ENCODE measurements around the gene MTOR. TPM values are rescaled to one million over a fixed set of nuclear protein-coding genes. Genes with fewer than 3 reads are reported as not detected.

MTOR gene
- total and polyA plus RNA-seq, 2 of the 8 experiments (the other 6 are each of a cell fraction or from before 2014, with no cell fraction given), result 44.2 to 76.8 TPM

DNA sequence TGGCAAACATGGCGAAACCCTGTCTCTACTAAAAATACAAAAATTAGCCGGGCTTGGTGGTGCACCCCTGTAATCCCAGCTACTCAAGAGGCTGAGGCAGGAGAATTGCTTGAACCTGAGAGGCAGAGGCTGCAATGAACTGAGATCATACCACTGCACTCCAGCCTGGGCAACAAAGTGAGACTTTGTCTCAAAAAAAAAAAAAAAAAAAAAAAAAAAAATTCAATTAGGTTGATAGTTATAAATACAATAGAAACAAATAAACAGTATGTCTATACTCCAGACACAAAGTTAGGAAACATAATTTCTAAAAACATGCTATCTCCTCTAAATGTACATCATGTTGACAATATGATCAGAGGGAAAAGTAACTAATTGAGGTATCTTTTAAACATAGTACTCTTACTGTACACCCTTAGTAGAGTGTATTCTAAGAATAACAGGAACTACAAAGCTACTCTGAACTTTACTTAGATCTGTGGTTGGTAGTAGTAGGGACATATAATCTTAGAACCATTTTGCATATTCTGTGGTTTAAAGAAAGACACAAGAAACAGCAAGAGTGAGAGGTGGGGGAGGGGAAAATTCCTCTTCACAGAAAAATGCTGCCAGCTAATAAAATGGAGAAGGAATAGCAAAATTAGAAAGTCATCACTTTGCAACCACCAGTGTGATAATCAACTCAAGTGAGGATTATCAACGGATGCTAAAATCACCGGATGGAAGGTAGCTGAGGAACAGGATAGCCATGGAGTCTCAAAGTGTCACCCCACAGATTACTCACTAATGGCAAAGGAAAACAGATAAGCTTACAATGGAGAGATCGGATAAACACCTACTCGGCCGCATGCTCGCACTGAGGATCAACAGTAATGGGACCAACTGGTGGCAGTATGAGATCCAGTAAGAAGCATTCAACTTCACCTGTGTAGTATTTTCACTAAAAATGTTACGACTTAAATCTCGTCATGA is 35.0 kb downstream of the MTOR start:
- Histone ChIP-seq H3K27ac (ENCODE audit: low read depth, low read length) (no peak overlapping the region), H3K4me2 (ENCODE audit: insufficient read depth in 1 of 2, low read depth in 2 of 2, low read length in 2 of 2) (no peak overlapping the region), H2BK5ac (ENCODE audit: low read depth, low read length) (no peak overlapping the region), H3K56ac (replicated peaks; ENCODE audit: insufficient read length, low read depth, low read length) (no peak overlapping the region), H3K14ac (ENCODE audit: insufficient read length) (no peak overlapping the region), H3K79me1 (ENCODE audit: low read depth, low read length) (no peaks in the 10 kb centered on the region; the same call in 1 of the 2 replicates), H3K23me2 (ENCODE audit: low read depth, low read length) (no peaks in the 10 kb centered on the region), H2AFZ (ENCODE audit: low read length) (no peak overlapping the region), H3K36me3 (ENCODE audit: control insufficient read depth in 2 of 4, insufficient read depth in 4 of 4, low read length in 3 of 4) (peaks cover 28 to 70% (median 53%) of the 10 kb centered on the region in 4 experiments), H3K27me3 (replicated peaks in 1 of 4; ENCODE audit: control insufficient read depth in 3 of 4, extremely low read depth in 1 of 4, insufficient read depth in 3 of 4, low read length in 3 of 4) (no peaks in the 10 kb centered on the region), H4K8ac (ENCODE audit: extremely low read depth, insufficient read depth, low read length) (no peak overlapping the region), H4K91ac (replicated peaks; ENCODE audit: insufficient read length, low read length) (no peak overlapping the region), H3K79me2 (ENCODE audit: control insufficient read depth in 1 of 2, insufficient read depth in 2 of 2, low read length in 2 of 2) (no peaks in the 10 kb centered on the region), H3K4ac (replicated peaks; ENCODE audit: insufficient read length, low read depth, low read length) (no peak overlapping the region), H3K18ac (ENCODE audit: extremely low read depth, low read length) (no peak overlapping the region), H2BK12ac (ENCODE audit: low read depth, low read length) (no peak overlapping the region), H2BK20ac (ENCODE audit: low read length) (no peak overlapping the region), H3K9me3 (ENCODE audit: insufficient read depth in 2 of 2, low read depth in 1 of 2, low read length in 1 of 2) (no peaks in the 10 kb centered on the region), H3K4me1 (replicated peaks in 1 of 4; ENCODE audit: control insufficient read depth in 3 of 4, insufficient read depth in 4 of 4, low read length in 3 of 4) (no peaks in the 10 kb centered on the region), H2BK120ac (replicated peaks; ENCODE audit: low read depth, low read length) (no peak overlapping the region), H3K9ac (replicated peaks in 1 of 4; ENCODE audit: extremely low read depth in 1 of 4, low read depth in 3 of 4, low read length in 3 of 4) (no peak overlapping the region), H2AK5ac (ENCODE audit: low read depth, low read length) (no peak overlapping the region), H3K4me3 (ENCODE audit: extremely low read depth in 1 of 4, insufficient read depth in 2 of 4, low read depth in 3 of 4, low read length in 4 of 4) (no peak overlapping the region), H3K23ac (ENCODE audit: insufficient read length) (no peak overlapping the region), H4K5ac (ENCODE audit: insufficient read length, low read depth, low read length) (no peak overlapping the region), H2BK15ac (ENCODE audit: low read length) (no peak overlapping the region), H4K20me1 (replicated peaks in 1 of 2; ENCODE audit: control insufficient read depth in 1 of 2, insufficient read depth in 2 of 2, low read length in 2 of 2) (peaks cover 0 to 1% of the 10 kb centered on the region in 2 experiments)
- CTCF ChIA-PET (ENCODE audit: partially characterized antibody), result interaction anchor here (2.5 kb wide), 1 partner anchor 14 kb away, joined by 20 read pairs; no protein-coding TSS in a partner anchor
- WGBS, 2 experiments (ENCODE audit: extremely low coverage in 1 of 2, insufficient coverage in 1 of 2, insufficient read length in 1 of 2, insufficient replicate concordance in 2 of 2, low coverage in 1 of 2, low lambda C conversion rate in 2 of 2, missing lambda C conversion rate in 1 of 2), result 93% methylated on average over 10 of the region's 10 CpGs; no CpG with 5 or more reads in 1 of the 2 experiments
- DNase-seq (ENCODE audit: low read depth in 1 of 2, low spot score in 2 of 2) (no peak), FAIRE-seq (no peak)
- POLR2A ChIA-PET (ENCODE audit: partially characterized antibody), result interaction anchor here (0.6 to 0.7 kb wide), 2 partner anchors 13 to 590 kb away, joined by 3 read pairs; no protein-coding TSS in a partner anchor
- TF ChIP-seq RFX5 (IDR thresholded peaks at IDR 0.05; ENCODE audit: borderline replicate concordance, low read depth, low read length), result no peak

Measured in H1 (cell line).